Measurements from ENCODE around the gene ATP2B1. TPM values are rescaled to one million over a fixed set of nuclear protein-coding genes. Genes with fewer than 3 reads are reported as not detected.

The ATP2B1 gene
- total and polyA plus RNA-seq, 2 of the 13 experiments (the other 11 are each of a cell fraction or from before 2014, with no cell fraction given): 12.1 to 60.2 TPM

DNA sequence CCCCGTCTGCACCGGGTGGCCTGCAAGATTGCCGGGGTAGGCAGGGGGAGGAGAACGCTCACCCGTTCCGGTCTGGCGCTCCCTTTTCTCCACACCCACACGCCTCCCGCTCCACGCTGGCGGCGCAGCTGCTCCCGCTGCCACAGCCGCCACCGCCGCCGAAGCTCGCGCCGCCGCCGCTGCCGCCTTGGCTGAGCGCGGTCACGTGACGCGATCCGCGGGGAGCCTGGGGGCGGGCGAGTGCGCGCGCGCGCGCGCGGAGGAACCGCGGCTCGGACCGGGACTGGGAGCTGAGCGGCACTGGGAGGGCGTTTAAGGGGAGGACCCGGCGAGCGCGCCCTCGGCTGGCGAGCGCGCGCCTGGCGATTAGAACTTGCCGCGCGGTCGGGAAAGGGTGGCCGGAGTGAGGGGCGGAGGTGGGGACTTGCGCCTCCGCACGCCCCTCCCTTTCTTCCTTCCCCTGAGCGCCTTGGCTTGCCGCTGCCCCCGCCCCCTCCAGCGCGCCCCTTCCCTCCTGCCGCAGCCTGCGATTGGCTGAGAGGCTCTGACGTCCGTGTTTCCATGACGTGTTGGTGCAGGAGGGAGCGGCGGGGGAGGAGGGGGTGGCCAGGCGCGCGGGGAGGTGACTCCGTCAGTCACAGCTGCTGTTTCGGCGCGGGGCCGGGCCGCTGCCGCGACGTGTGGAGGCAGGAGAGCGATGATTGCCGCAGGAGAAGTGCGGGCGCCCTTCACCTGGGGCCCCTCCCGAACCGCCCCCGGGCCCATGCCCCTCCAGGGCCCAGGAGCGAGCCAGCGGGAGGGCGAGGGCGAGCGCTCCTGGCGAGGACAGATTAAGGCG, 738 bp upstream of the ATP2B1 start (continued):
- TF ChIP-seq MEIS1 (CRISPR knock-in tag; IDR thresholded peaks at IDR 0.05; ENCODE audit: borderline replicate concordance) (peak; percentile 55), ZNF138 (CRISPR knock-in tag; IDR thresholded peaks at IDR 0.05; ENCODE audit: low read depth) (0 out of 2 replicates have a peak, but pooled peaks have one; percentile 66), THAP8 (CRISPR knock-in tag; IDR thresholded peaks at IDR 0.05; ENCODE audit: borderline replicate concordance) (0 out of 2 replicates have a peak, but pooled peaks have one; percentile 0), ZNF3 (CRISPR knock-in tag; IDR thresholded peaks at IDR 0.05) (no peak), ZFP90 (CRISPR knock-in tag; IDR thresholded peaks at IDR 0.05; ENCODE audit: borderline replicate concordance) (peak; percentile 62; the same call in 1 of the 2 replicates), SP1 (IDR thresholded peaks at IDR 0.05) (no peak), SP1 (CRISPR knock-in tag; IDR thresholded peaks at IDR 0.05) (peak; percentile 39)

GRCh38 chr12:89707703-89708564, 704 bp downstream of the ATP2B1 start:
- CTCF ChIA-PET (ENCODE audit: low intra/inter-chr PET ratio, low total read pairs): no interaction called here
- FAIRE-seq (no peak), ATAC-seq (peak; percentile 20), DNase-seq (ENCODE audit: low spot score) (peak; percentile 16)
- no peaks in the 10 kb centered on the region for H3K36me3 ChIP-seq (replicated peaks in 1 of 2; ENCODE audit: control insufficient read depth in 1 of 2, insufficient read depth in 2 of 2, low read length in 2 of 2)
- peaks cover 55% of the 10 kb centered on the region for H3K79me2 ChIP-seq (ENCODE audit: insufficient read depth, low read length)
- no peaks in the 10 kb centered on the region; a peak in 1 of 5 replicates for H3K27me3 ChIP-seq (ENCODE audit: control insufficient read depth in 1 of 2, insufficient read depth in 2 of 2, low read length in 2 of 2)
- H3K9me3 ChIP-seq (ENCODE audit: low read length): no peaks in the 10 kb centered on the region
- peaks cover 24% of the 10 kb centered on the region; the same call in 1 of the 2 replicates for H4K20me1 ChIP-seq (ENCODE audit: insufficient read depth, low read length)
- in situ Hi-C loops (cut with HindIII; ENCODE audit: extremely low pct_ligation_motif_present, low pct_unique_long_range_greater_than_20kb): loop anchor here (10.0 kb wide), 1 partner anchor 163 kb away; no protein-coding TSS in a partner anchor
- H3K4me2 ChIP-seq (ENCODE audit: low read depth, low read length): peak overlapping the region; percentile 93
- no peak overlapping the region for H2AFZ ChIP-seq (ENCODE audit: low read length)
- intact Hi-C loops (cut with micrococcal nuclease; ENCODE audit: unreplicated experiment): loop anchor here (2.0 to 10.0 kb wide), 4 partner anchors 61 to 353 kb away; partner anchors contain the start of gene DUSP6
- H3K9ac ChIP-seq (ENCODE audit: insufficient read depth, low read depth, low read length): peak overlapping the region; percentile 98
- peak overlapping the region; percentile 84 to 95 (median 95) for H3K4me3 ChIP-seq (replicated peaks in 1 of 3; ENCODE audit: insufficient read depth in 1 of 3, low read depth in 2 of 3, low read length in 3 of 3)
- POLR2A ChIA-PET: interaction anchor here (1.2 to 3.0 kb wide), 4 partner anchors 13 to 355 kb away, joined by 7 to 22 read pairs (median 12); partner anchors contain the start of gene DUSP6
- no TSS peak for BruUV-seq (replicated peaks)
- WGBS (ENCODE audit: low lambda C conversion rate): 4% methylated on average over 5 of the region's 73 CpGs
- peak overlapping the region; percentile 99 for H3K27ac ChIP-seq (ENCODE audit: extremely low read length, insufficient read depth, low read length)
- H3K4me1 ChIP-seq (ENCODE audit: insufficient read depth, low read length): peaks cover 46% of the 10 kb centered on the region
- TF ChIP-seq TBX2 (CRISPR knock-in tag; IDR thresholded peaks at IDR 0.05; ENCODE audit: borderline replicate concordance): no peak; the same call in 1 of the 2 replicates
- peak; percentile 20; the same call in 1 of the 2 replicates for TF ChIP-seq CTCF (CRISPR knock-in tag; IDR thresholded peaks at IDR 0.05)
- peak; percentile 11; the same call in 1 of the 2 replicates for TF ChIP-seq ZFY (CRISPR knock-in tag; IDR thresholded peaks at IDR 0.05)
- TF ChIP-seq, protein P1, sequence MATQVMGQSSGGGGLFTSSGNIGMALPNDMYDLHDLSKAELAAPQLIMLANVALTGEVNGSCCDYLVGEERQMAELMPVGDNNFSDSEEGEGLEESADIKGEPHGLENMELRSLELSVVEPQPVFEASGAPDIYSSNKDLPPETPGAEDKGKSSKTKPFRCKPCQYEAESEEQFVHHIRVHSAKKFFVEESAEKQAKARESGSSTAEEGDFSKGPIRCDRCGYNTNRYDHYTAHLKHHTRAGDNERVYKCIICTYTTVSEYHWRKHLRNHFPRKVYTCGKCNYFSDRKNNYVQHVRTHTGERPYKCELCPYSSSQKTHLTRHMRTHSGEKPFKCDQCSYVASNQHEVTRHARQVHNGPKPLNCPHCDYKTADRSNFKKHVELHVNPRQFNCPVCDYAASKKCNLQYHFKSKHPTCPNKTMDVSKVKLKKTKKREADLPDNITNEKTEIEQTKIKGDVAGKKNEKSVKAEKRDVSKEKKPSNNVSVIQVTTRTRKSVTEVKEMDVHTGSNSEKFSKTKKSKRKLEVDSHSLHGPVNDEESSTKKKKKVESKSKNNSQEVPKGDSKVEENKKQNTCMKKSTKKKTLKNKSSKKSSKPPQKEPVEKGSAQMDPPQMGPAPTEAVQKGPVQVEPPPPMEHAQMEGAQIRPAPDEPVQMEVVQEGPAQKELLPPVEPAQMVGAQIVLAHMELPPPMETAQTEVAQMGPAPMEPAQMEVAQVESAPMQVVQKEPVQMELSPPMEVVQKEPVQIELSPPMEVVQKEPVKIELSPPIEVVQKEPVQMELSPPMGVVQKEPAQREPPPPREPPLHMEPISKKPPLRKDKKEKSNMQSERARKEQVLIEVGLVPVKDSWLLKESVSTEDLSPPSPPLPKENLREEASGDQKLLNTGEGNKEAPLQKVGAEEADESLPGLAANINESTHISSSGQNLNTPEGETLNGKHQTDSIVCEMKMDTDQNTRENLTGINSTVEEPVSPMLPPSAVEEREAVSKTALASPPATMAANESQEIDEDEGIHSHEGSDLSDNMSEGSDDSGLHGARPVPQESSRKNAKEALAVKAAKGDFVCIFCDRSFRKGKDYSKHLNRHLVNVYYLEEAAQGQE (IDR thresholded peaks at IDR 0.05; ENCODE audit: borderline replicate concordance in 1 of 2, low read depth in 1 of 2, low read length in 2 of 2): 0 out of 4 replicates have a peak, but pooled peaks of 1 of the 2 experiments have one; percentile 3
- TF ChIP-seq ISL2 (CRISPR knock-in tag; IDR thresholded peaks at IDR 0.05): peak; percentile 6; the same call in 1 of the 2 replicates
- no peak for TF ChIP-seq NONO (IDR thresholded peaks at IDR 0.05)
- no peak for TF ChIP-seq NONO (CRISPR knock-in tag; conservative IDR thresholded peaks at IDR 0.05)
